Measurements from ENCODE around the gene LENG8. TPM values are rescaled to one million over a fixed set of nuclear protein-coding genes. Genes with fewer than 3 reads are reported as not detected.
A peak's percentile ranks its signal among the peaks of the same experiment; 100 is the strongest.

Gene LENG8
- total and polyA plus RNA-seq, 10 of the 15 experiments (the other 5 are each of a cell fraction or from before 2014, with no cell fraction given), result 2.3 to 145 (median 34.4) TPM

- TF ChIP-seq SMARCA5 (IDR thresholded peaks at IDR 0.05) (no peak; the same call in none of the 2 replicates), EGR1 (IDR thresholded peaks at IDR 0.05; ENCODE audit: borderline replicate concordance in 1 of 2, low read depth in 2 of 2, low read length in 2 of 2) (0 out of 3 replicates have a peak, but pooled peaks of 1 of the 2 experiments have one; percentile 17), RCOR1 (conservative IDR thresholded peaks at IDR 0.05; ENCODE audit: low read depth, low read length) (no peak), YBX1 (IDR thresholded peaks at IDR 0.05) (no peak), NFIC (IDR thresholded peaks at IDR 0.05; ENCODE audit: low read depth, low read length) (no peak), SIN3A (IDR thresholded peaks at IDR 0.05; ENCODE audit: low read depth, low read length) (0 out of 2 replicates have a peak, but pooled peaks have one; percentile 48), ZNF622 (IDR thresholded peaks at IDR 0.05) (no peak), YY1 (IDR thresholded peaks at IDR 0.05; ENCODE audit: low read depth, low read length) (no peak), PRDM15 (CRISPR knock-in tag; IDR thresholded peaks at IDR 0.05) (no peak), SIX5 (IDR thresholded peaks at IDR 0.05; ENCODE audit: low read depth, low read length, severe bottlenecking) (no peak), MAX (IDR thresholded peaks at IDR 0.05; ENCODE audit: low read depth, low read length) (peak; percentile 32), PAX5 (IDR thresholded peaks at IDR 0.05; ENCODE audit: borderline replicate concordance, low read depth, low read length) (no peak; the same call in 1 of the 2 replicates), SRF (IDR thresholded peaks at IDR 0.05; ENCODE audit: low read depth in 2 of 2, low read length in 2 of 2) (0 out of 4 replicates have a peak, but pooled peaks of 1 of the 2 experiments have one; percentile 15), NKRF (conservative IDR thresholded peaks at IDR 0.05) (peak; percentile 55), HDAC2 (IDR thresholded peaks at IDR 0.05) (no peak), NFYB (IDR thresholded peaks at IDR 0.05; ENCODE audit: insufficient read depth, low read depth, low read length) (no peak), BRCA1 (IDR thresholded peaks at IDR 0.05; ENCODE audit: low read depth, low read length) (no peak), GATAD2B (conservative IDR thresholded peaks at IDR 0.05; ENCODE audit: low read depth) (peak; percentile 81; the same call in 1 of the 2 replicates), POLR2AphosphoS5 (IDR thresholded peaks at IDR 0.05; ENCODE audit: low read length) (peak; percentile 64), RAD51 (IDR thresholded peaks at IDR 0.05) (no peak), JUNB (IDR thresholded peaks at IDR 0.05) (no peak), CREM (IDR thresholded peaks at IDR 0.05; ENCODE audit: low read depth) (peak; percentile 91)
Measured at GRCh38 chr19:54464630-54465425, 15.8 kb downstream of the LENG8 start (continued).

Data from GM12878 (cell line).